HFF-Myc (cell line): ENCODE measurements around the gene PER2.
A peak's percentile ranks its signal among the peaks of the same experiment; 100 is the strongest.

Source experiments
- DNase-seq: peaks from one replicate; pipeline ENCODE4 v3.0.0-alpha.2; 2011; ENCODE audit warnings: low read depth; ENCODE audit errors: extremely low read depth
- H3K4me3 ChIP-seq: replicated peaks from 2 replicates; pipeline ENCODE4 v1.5.1; 2011; ENCODE audit warnings: low read depth, mild to moderate bottlenecking, control low read depth, low read length
- TF ChIP-seq, protein P1 (sequence below): IDR thresholded peaks from 2 replicates; pipeline ENCODE4 v1.5.1; 2012; ENCODE audit warnings: mild to moderate bottlenecking, low read depth, low read length, control low read depth; ENCODE audit errors: missing control alignments

Gene PER2

GRCh38 chr2:238203973-238204683 lies 84.3 kb downstream of the PER2 start:
- TF ChIP-seq, protein P1, sequence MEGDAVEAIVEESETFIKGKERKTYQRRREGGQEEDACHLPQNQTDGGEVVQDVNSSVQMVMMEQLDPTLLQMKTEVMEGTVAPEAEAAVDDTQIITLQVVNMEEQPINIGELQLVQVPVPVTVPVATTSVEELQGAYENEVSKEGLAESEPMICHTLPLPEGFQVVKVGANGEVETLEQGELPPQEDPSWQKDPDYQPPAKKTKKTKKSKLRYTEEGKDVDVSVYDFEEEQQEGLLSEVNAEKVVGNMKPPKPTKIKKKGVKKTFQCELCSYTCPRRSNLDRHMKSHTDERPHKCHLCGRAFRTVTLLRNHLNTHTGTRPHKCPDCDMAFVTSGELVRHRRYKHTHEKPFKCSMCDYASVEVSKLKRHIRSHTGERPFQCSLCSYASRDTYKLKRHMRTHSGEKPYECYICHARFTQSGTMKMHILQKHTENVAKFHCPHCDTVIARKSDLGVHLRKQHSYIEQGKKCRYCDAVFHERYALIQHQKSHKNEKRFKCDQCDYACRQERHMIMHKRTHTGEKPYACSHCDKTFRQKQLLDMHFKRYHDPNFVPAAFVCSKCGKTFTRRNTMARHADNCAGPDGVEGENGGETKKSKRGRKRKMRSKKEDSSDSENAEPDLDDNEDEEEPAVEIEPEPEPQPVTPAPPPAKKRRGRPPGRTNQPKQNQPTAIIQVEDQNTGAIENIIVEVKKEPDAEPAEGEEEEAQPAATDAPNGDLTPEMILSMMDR: no peak
- no peak for DNase-seq
- peak overlapping the region; percentile 32 for H3K4me3 ChIP-seq

DNA sequence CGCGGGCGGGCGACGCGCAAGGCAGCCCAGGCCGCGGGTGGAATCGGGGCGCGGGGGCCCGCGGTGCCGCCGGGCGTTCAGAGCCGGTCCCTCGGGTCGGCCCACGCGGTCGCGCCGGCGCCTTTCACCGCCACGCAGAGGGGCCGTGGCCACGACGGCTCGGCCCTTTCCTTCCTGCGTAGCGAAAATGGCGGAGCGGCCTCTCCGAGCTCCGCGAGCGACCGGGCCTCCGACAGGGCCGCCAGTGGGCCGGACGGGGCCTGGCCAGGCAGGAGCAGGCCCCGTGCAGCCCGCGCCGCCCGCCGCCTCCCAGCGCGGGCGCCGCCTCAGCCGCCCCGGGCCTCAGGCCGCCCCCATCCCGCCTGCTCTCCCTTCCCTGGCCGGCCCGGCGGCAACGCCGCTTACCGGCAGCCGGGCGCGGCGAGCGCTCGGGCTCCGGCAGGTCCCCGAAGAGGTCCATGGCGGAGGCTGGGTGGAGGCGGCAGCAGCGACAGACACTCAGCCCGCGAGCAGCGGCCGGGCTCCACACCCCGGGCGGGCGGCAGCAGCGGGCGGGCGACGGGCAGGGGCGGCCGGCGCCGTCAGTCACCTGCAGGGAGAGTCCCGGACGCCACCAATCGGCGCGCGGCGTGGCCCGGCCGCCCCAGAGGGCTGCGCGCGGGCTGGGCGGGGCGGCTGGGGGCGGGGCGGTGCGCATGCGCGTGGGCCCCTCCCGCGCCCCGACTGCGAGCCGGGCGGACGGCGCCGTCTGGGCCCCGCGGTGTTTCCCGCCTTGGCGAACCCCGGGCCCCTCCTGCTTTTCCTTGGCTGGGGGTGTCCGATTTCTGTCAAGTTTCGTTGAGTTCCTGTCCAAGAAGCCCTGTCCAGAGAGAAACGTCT lies 85.1 kb downstream of the PER2 start, which contains the start of gene ILKAP:
Gene ILKAP, minus strand, starts transcription at position 602 of the 879 bp plus-strand sequence. Its CDS starts 142 bp downstream, at position 460.
- no peak for DNase-seq
- TF ChIP-seq, protein P1: no peak
- H3K4me3 ChIP-seq: peak within 1 kb of the TSS; percentile 79

- TF ChIP-seq, protein P1: no peak
- no peak for DNase-seq
- peak overlapping the region; percentile 79 for H3K4me3 ChIP-seq
Observed at GRCh38 chr2:238202326-238203093, 85.9 kb downstream of the PER2 start.
